ENCODE measurements around the gene RAD51.

Gene RAD51

DNA sequence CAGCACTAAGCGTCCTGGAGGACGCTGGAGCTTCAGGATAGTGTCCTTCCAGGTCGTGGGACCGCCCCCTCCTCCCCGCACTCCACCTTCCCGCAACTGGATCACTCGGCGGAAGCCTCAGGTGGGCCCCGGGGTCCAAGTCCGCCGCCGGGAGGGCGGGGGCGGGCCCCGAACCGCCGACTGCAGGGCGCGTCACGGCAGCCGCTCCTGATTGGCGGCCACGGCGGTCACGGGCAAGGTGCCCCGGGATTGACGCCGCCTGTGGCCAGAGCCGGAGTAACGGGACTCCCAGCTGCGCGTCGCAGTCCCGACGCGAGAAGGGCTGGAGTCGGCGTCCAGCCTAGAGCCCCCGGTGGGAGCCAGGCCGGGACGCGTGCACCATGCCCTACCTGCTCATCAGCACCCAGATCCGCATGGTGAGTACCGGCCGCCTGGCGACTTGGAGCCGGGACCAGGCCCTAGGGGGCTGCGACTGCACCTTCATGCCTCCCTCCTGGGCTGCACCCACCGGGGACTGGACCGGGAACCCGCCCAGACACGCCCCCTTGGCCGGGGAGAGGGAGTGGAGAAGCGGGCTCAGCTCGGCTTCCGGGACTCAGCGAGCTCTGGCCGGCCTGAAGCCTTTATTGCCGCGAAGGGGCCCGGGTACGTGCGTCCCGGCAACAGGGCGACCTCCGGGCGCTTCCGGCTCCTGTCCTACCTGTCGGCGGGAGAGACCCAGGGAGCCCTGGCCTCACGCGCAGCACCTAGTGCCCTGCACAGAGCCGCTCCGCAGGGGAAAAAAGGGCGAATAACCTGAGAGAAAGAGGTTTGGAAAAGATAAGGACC lies 69.0 kb downstream of the RAD51 start, which contains the start of gene GCHFR:
Gene GCHFR (plus strand): TSS at position 268 of the 828 bp plus-strand sequence. CDS start 113 bp downstream, at position 381.
- peak; percentile 63 for DNase-seq

DNA sequence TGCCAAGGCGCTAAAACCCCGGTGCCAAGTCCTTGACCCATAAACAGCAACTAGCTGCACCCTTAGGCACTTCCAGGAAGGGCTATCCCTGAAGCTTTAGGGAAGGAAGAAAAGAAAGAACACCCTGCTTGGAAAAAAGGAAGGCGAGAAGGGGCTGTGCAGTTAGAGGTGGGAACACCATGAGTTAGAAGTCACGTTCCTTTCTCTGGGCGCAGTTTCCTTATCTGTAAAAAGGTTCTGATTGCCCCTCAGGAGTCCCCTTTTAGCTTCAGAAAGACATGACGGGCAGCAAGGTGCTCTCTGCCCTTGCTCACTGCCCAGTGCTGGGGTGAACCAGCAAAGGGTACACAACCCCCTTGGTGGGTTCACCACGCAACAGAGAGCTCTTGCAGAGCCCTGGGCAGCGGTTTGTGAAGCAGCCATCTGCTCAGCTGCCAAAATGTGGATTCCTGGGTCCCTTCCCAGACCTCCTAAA lies 69.7 kb downstream of the RAD51 start:
- DNase-seq: no peak

DNA sequence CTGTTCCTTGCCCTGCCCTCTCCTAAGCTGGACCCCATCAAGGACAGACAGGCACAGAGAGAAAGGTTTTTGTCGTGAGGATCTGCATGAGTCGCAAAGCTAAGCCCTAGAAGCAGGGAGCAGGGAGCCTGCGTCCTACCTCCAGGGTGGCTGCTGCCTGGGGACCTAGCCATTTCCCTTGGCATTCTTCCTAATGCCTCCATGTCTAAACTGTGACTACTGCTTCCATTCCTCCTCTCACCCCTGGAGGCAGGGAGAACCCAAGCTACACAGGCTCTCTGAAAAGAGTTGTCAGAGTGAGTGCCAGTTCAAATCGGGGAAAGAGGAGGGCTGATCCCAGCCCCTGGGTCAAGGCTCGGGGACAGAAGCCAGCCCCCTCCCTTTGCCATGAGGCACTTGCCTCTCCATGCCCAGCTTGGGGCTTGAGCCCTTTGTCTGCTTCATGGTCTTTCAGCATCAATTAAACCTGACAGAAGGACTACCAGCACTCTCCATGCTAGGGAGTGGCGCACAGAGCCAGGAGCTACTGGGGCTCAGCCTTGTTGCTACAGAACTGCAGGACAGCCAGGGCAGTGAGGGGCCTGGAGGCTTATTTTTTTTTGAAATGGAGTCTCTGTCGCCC lies 71.3 kb downstream of the RAD51 start:
- no peak for DNase-seq

DNA sequence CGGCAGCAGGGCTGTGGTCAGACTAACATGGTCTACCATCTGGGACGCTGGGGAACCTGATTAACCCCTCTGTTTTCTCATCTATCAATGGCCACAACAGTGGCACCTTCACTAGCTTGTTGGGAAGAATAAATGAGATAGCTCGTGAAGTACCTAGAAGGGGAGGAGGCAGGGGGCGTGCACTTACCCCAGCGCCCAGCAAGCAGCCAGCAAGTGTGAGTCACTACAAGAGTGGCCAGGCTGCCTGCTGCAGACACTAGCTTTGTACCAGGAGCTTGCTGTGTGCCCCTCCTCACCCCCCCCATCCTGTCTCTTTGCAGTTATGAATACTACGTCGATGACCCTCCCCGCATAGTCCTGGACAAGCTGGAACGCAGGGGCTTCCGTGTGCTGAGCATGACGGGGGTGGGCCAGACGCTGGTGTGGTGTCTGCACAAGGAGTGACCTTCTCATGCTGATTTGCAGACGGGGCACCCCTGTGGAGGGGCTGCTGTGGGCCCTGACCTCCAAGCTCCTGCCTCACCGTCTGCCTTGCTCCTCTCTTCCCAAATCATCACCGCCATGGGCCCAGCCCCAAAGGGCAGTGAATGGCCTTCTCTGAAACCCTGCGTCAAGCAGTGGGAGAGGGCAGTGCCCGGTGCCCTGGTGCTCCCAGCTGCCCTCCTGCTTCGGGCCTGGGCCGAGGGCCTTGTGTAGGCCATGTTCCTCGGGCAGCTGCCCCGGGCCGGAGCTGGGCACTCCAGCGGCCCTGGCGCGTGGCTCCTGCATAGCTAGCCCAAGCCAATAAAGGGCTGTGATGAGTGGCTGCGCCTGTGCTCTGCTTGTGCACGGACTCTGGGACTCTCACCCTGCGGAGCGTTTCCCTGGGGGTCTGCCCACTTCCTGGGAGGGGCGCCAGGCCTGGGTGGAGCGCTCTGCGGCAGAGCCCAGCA lies 72.2 kb downstream of the RAD51 start:
- no peak for DNase-seq

DNA sequence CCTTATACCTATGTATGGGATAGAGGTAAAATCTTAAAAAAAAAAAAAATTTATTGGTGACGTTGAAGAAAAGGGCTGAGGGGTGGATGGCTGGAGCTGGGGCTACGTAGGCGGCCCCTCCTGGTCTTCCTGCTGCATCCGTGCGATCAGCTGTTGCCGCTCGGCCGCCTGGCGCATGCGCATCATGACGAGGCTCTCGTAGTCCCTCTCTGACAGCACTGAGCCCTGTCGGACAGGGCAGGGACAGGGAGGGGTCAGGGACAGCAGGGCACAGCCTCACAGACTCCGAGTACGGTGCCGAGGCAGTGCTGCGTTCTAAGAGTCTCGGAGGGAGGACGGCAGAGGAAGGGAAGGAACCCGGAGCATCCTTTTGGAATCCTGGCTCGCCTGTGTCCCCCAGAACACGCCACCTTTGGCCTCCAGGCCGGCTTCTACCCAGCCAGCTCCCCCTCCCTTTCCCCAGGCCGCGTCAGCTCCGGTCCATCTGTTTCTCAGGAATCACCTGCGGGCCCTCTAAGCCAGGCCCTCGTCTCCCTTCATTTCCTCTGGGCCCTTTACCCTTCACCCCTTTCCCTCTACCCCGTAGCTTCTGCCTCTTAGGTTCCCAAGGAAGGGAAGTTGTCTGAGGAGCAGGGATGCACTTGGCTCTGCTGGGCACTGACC lies 73.0 kb downstream of the RAD51 start:
- DNase-seq: no peak

DNA sequence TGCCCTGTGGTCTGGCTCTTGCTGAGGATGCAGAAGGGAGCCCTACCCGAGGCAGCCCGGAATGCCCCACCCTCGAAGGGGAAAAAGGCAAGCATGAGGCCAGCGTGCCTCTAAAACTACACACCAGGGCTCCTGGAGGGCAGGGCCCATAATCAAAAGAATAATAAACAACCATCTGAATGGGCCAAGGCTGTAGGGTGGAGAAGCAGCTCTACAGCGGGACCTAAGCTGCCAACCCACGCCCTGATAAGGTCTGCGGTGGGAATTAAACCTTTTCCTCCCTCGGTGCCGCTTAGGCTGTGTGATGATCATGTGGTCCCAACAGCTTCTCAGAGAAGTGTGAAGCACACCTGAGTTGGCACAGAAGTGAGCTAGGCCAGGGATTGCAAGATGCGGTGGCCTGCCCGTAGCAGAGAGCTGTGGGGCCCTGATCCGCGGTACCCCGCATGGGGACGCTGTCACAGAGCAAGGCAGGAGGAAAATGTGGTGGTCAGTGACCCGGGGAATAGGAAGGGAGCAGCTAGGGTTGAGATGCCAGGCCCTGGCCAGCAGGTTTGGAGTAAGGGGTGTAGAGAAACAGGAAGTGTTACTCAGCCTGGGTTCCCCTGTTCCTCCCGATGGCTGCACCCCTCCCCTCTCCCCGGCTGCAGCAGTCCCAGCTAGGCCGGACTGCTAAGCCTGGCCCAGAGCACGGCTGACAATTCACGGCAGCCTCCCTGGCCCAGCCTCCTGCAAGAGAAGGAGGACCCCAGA lies 73.7 kb downstream of the RAD51 start:
- DNase-seq: no peak

DNA sequence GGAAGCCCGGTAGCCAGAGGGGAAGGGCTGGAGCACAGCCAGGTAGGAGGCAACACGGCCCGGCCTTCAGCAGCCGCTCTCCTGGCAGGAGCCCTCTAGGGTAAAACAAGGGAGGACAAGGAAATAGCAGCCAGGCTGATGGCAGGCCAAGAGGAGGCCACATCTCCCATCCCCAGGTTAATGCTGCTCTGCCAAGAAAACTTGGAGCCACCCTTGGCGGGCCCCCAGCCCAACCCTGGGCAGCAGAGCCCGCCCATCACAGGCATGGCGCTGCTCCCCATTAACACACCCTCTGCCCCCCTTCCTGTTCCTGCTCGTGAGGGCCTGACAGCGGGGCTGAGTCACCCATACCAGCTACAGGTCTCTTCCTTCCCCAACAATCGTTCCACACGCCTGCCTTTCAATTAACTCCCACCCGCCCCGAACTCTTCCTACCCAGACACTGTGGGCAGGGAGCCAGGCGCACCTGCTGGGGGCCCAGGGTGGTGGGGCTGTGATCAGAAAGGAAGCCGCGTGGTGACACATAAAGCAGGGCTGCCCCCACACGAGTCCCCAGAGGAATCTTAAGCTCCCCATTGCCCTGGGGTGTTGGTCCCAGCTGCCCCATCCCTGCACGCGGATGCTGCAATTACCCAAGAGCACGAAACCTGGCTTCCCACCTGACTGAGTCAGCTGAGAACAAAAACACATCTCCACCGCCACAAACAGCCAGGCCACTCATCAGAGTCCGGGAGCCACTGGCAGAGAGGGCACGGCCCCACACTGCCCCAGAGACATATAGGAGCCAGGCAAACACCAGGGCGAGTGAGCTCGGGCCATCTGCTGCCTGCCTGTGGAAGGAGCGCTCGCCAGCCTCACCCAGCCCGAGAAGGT lies 74.5 kb downstream of the RAD51 start, which contains the start of gene C15orf62:
Gene C15orf62 (plus strand): TSS at position 707 of the 873 bp plus-strand sequence. CDS start 516 bp downstream, outside the sequence.
- DNase-seq: peak; percentile 69

DNA sequence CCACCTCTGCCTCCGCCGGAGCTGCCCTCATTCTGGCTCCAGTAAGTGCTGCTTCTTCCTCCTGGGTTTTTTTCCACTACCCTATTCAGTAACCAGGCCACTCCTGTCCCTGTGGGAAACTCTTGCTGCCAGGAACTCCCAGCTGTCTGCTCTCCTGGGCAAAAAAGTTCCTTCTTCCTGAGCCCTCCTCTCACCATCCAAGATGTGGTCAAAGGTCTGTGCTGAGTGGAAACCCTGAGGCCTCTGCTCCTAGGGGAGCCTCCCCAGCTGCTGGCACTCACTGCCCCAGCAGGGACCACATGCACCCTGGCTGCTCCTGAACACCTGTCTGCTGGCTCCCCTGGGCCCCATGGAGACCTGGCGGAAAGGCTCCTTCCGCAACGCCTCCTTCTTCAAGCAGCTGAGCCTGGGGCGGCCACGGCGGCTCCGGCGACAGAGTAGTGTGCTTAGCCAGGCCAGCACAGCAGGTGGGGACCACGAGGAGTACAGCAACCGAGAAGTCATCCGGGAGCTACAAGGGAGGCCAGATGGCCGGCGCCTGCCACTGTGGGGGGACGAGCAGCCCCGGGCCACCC lies 75.3 kb downstream of the RAD51 start:
- no peak for DNase-seq

DNA sequence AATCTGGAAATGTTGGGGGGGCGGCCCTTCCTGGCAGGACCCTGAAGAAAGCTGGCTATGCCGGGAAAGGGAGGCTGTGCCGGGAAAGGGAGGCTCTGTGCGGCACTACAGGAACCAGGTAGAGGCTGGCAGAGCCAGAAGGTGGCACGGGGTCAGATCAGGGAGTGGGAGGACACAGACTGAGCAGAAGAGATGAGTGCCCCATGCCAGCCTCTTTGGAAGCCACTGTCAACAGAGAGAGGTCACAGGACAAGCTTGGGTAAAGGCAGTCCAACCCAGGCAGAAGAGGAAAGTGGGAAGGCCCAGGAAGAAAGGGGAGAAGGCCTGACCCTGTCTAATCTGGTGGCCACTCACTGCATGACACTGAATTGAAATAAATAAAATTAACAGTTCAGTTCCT lies 76.3 kb downstream of the RAD51 start:
- no peak for DNase-seq

DNA sequence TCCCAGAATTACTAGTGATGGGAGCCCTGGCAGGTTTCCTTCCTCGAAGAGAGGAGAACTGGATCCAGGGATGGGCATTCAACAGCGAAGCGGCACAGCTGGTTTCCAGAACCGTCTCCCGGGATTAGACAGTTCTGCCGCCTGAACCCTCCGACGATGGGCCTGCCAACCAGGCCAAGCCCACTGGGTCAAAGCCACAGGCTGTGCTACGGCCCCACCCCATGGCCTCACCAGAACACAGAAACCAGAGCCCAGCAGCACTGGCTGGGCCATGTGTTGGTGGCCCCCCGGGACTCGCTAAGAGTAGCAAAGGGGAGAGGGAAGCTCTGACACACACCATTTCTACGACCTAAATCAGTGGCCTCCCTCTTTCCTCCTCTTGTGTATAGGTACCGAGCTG lies 77.0 kb downstream of the RAD51 start:
- DNase-seq: no peak

DNA sequence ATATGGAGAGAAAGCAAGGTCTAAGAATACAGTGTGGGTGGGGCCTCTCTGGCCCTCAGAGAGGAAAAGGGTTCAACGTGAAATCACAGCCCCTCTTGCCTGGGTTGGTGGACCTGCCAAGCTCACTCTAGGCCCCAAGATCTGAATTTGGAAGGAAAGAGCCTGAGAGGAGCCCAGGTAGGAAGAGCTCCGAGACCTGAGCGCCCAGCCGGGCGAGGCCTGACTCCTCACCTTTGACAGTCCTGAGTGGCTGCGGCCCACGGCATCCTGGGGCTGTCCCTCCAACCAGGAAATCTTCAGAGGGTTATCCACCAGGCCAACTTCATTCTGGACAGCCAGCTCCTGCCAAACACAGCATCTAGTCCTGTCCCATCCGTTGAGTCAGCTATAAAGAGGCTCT lies 78.5 kb downstream of the RAD51 start:
- DNase-seq: no peak

DNA sequence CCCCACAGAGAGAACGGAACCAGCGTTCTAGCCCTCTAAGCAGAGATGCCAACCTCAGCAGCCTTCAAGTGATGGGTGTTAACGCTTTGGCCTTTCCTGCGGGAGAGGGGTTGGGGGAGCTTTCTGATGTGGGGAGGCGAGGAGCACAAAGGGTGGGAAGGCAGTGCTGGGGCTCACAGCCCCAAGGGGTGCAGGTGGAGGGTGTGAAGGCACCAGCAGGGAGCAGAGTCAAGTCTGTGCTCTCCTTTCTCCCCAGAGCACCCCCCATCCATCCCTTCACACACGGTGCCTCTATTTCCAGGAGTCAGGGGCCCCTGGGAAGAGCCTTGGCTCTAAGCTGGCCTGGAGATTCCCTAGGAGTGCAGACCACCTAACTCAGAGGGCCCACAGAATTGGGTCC lies 78.9 kb downstream of the RAD51 start:
- DNase-seq: no peak

DNA sequence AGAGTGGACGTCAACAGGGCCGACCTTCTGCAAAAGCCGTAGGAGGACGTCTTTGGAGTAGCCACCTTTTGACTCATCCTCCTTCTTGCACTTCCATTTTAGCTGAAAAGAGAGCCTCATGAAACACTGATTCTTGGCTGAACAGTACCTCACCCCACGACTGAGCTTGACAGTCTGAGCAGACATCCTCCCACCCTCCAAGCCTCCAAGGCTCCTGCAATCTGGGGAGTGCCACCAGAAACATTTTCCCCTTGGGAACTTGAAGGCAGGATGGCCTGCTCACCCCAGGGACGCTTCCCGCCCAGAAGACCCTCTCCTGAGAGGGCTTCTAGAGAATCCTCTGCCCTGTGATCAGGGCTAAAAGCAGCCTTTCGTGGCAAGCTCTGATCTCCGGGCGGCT lies 80.0 kb downstream of the RAD51 start:
- DNase-seq: no peak

DNA sequence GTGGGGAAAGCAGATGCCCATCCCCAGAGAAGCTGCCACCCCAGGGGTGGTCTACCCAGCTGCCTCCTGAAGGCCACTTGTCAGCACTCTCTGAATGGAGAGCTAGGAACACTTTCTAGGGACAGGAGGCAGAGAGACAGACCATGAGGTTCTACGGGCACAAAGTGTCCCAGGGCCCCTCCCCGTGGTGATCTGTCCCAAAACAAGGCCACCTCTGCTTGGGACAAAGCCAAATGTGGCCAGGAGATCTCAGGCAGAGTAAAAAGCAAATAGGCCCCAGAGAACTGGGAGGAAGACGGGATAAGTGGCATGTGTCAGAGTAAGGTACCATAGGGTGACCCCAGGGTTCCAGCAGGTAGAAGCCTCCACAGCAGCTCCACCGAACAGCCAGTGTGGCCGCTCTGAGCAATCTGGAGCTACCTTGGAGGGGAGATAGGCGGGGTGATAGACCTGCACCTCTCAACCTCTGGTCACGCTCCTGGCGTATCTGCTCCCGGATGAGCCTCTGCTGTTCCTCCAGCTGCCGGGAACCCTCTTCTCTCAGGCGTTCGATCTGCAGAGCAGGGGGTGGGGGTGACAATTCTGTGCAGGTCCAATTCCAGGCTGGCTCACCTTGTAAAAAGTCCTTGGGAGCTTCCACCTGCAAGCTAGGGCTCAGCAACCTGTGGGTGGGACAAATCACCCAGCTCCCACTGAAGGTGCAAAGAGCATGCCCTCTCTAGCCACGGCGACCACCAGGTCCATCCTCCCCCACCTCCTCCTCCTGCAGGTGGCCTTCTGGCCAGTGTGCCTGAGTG lies 81.0 kb downstream of the RAD51 start:
- no peak for DNase-seq

DNA sequence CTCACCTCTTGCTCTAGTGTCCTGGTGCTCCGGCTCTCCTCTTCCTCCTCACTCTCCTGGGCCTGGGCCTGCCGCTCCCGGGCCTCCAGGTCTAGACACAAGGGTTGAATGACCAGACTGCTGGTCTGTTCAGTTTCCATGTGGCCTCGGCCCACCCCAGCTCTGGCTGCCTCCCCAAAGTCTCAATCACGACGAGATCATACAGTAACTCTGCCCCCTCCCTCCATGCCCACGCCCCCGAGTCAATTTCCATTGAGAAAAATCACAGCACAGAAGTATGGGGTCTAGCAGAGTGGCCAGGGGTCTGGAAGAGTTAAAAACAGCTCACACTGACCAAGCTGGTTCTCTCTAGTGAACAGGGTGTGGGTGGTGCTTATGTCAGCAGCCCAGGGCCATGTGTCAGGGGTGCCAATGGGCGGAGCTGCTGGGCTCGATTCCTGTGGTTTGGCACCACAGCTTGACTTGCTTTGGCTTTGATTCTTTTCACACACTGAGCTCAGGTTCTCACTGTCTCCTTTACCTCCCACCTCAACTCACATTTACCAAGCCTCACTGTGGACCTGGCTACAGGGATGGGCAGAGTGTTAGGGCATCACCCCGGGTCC lies 81.7 kb downstream of the RAD51 start:
- peak; percentile 60 for DNase-seq

Measured in CD4-positive, alpha-beta T cell treated with Interleukin-15 for 1 hour (primary cell).